Right renal pelvis (tissue), 4 donors: ENCODE data around the gene ABL1. TPM values are rescaled to one million over a fixed set of nuclear protein-coding genes. Genes with fewer than 3 reads are reported as not detected.

ENCODE experiments used
- DNase-seq, 4 donors: peaks; one replicate each; pipeline ENCODE4 v3.0.0-alpha.2; 2013; ENCODE audit warnings: low read depth in 4 of 4, low spot score in 3 of 4, missing footprints in 1 of 4
- polyA plus RNA-seq, 4 donors: library from polyadenylated mRNA; unstranded; fragments of 120-200 nt; gene quantifications; one replicate each; pipeline ENCODE4 v1.2.1, GENCODE V29; 2013; ENCODE audit not compliant: insufficient read length in 4 of 4

ABL1 gene
- polyA plus RNA-seq, 4 donors: 82.1 to 89.5 (median 82.7) TPM

GRCh38 chr9:130869250-130869649, 34.2 kb downstream of the ABL1 start:
- no peak for DNase-seq

- DNase-seq: no peak
Observed at GRCh38 chr9:130870491-130871381, 35.7 kb downstream of the ABL1 start.

- DNase-seq: no peak
Observed at GRCh38 chr9:130871395-130872062, 36.5 kb downstream of the ABL1 start.

- DNase-seq: no peak
Observed at GRCh38 chr9:130872093-130872492, 37.0 kb downstream of the ABL1 start.

- DNase-seq: no peak
Observed at GRCh38 chr9:130872508-130872907, 37.5 kb downstream of the ABL1 start.

GRCh38 chr9:130872912-130873503, 38.0 kb downstream of the ABL1 start:
- DNase-seq: no peak

- DNase-seq: no peak
Observed at GRCh38 chr9:130873966-130874365, 38.9 kb downstream of the ABL1 start.

- no peak for DNase-seq
Observed at GRCh38 chr9:130874783-130875182, 39.7 kb downstream of the ABL1 start.

GRCh38 chr9:130877300-130877699, 42.2 kb downstream of the ABL1 start:
- DNase-seq: no peak

- DNase-seq: no peak
Observed at GRCh38 chr9:130878295-130878694, 43.2 kb downstream of the ABL1 start.

- no peak for DNase-seq
Observed at GRCh38 chr9:130879863-130880411, 44.9 kb downstream of the ABL1 start.

- no peak for DNase-seq
Observed at GRCh38 chr9:130880599-130881220, 45.7 kb downstream of the ABL1 start.

GRCh38 chr9:130881516-130881915, 46.5 kb downstream of the ABL1 start:
- no peak for DNase-seq

- DNase-seq: no peak
Observed at GRCh38 chr9:130882696-130883225, 47.7 kb downstream of the ABL1 start.

- no peak for DNase-seq
Observed at GRCh38 chr9:130883479-130883878, 48.4 kb downstream of the ABL1 start.

- DNase-seq: no peak
Observed at GRCh38 chr9:130884111-130884531, 49.1 kb downstream of the ABL1 start.

- no peak for DNase-seq
Observed at GRCh38 chr9:130884542-130885483, 49.8 kb downstream of the ABL1 start.

- DNase-seq: no peak
Observed at GRCh38 chr9:130885484-130886375, 50.7 kb downstream of the ABL1 start.
